GM21529 (cell line): Measurements from ENCODE around the gene AKR7A2.
"Not testable (repeated sequence)": the region's sequence is repeated elsewhere in the genome, so short reads cannot be mapped to it uniquely, and the experiment has no call there.

Experiments
- ATAC-seq: cut with Tn5 transposase; IDR thresholded peaks from one replicate; pipeline ENCODE4 v1.9.1; 2021; ENCODE audit not compliant: unreplicated experiment

AKR7A2 gene

GRCh38 chr1:19268445-19268844 lies 43.5 kb downstream of the AKR7A2 start:
- ATAC-seq: no peak

GRCh38 chr1:19262744-19263143 lies 49.2 kb downstream of the AKR7A2 start:
- ATAC-seq: no peak

GRCh38 chr1:19262047-19262446 lies 49.9 kb downstream of the AKR7A2 start:
- no peak for ATAC-seq

GRCh38 chr1:19260211-19261138 lies 51.5 kb downstream of the AKR7A2 start:
- ATAC-seq: no peak

GRCh38 chr1:19258353-19258752 lies 53.6 kb downstream of the AKR7A2 start:
- no peak for ATAC-seq

GRCh38 chr1:19257178-19257914 lies 54.6 kb downstream of the AKR7A2 start:
- no peak for ATAC-seq

GRCh38 chr1:19256301-19256700 lies 55.6 kb downstream of the AKR7A2 start:
- ATAC-seq: not testable (repeated sequence)

GRCh38 chr1:19255288-19255687 lies 56.7 kb downstream of the AKR7A2 start:
- ATAC-seq: no peak

- ATAC-seq: no peak
Observed at GRCh38 chr1:19254416-19254815, 57.5 kb downstream of the AKR7A2 start.
